Parathyroid adenoma (tissue), 2 donors: ENCODE data around the gene CDH11.

Experiments
- H2AFZ ChIP-seq: fragments of 300-600 bp; sonication (generic); one replicate; pipeline ENCODE4 v1.7.0; 2017; ENCODE audit warnings: antibody characterized with exemption, mild to moderate bottlenecking
- H3K27ac ChIP-seq: fragments of 300-600 bp; sonication (generic); one replicate; pipeline ENCODE4 v1.7.0; 2017
- H3K27me3 ChIP-seq: fragments of 300-600 bp; sonication (generic); one replicate; pipeline ENCODE4 v1.7.0; 2017; ENCODE audit warnings: low read length; ENCODE audit not compliant: control insufficient read depth, insufficient read depth
- H3K36me3 ChIP-seq: fragments of 300-600 bp; sonication (generic); one replicate; pipeline ENCODE4 v1.7.0; 2017; ENCODE audit warnings: low read length; ENCODE audit not compliant: control insufficient read depth, insufficient read depth
- H3K4me1 ChIP-seq: fragments of 300-600 bp; sonication (generic); one replicate; pipeline ENCODE4 v1.7.0; 2017; ENCODE audit warnings: control low read depth
- H3K4me2 ChIP-seq: fragments of 300-600 bp; sonication (generic); one replicate; pipeline ENCODE4 v1.7.0; 2017; ENCODE audit warnings: low read length
- H3K4me3 ChIP-seq: fragments of 300-600 bp; sonication (generic); one replicate; pipeline ENCODE4 v1.7.0; 2017; ENCODE audit warnings: low read depth, low read length
- H3K79me2 ChIP-seq: fragments of 300-600 bp; sonication (generic); one replicate; pipeline ENCODE4 v1.7.0; 2017; ENCODE audit warnings: control low read depth
- H3K9ac ChIP-seq: fragments of 300-600 bp; sonication (generic); one replicate; pipeline ENCODE4 v1.7.0; 2017; ENCODE audit warnings: mild to moderate bottlenecking
- H3K9me3 ChIP-seq: fragments of 300-600 bp; sonication (generic); one replicate; pipeline ENCODE4 v1.7.0; 2017; ENCODE audit warnings: low read length; ENCODE audit not compliant: control insufficient read depth
- CTCF ChIP-seq: fragments of 300-600 bp; sonication (generic); IDR thresholded peaks from one replicate; pipeline ENCODE4 v1.7.0; 2017; ENCODE audit warnings: antibody characterized with exemption, mild to moderate bottlenecking
- donor health status: primary hyperparathyroidism.

CDH11 gene

GRCh38 chr16:65121870-65122723 lies at the start of gene CDH11:
TSS of gene CDH11 (minus strand) at chr16:65122063. CDS start at chr16:65004869, 117,194 bp downstream.
- Histone ChIP-seq H3K4me3 (peak within 1 kb of the TSS; percentile 68), H3K36me3 (no peaks in the 10 kb centered on the region), H3K79me2 (no peaks in the 10 kb centered on the region), H2AFZ (peak within 1 kb of the TSS; percentile 68), H3K4me2 (peak within 1 kb of the TSS; percentile 92), H3K9ac (no peak within 1 kb of the TSS), H3K9me3 (no peaks in the 10 kb centered on the region), H3K4me1 (no peaks in the 10 kb centered on the region), H3K27ac (peak within 1 kb of the TSS; percentile 64), H3K27me3 (no peaks in the 10 kb centered on the region)
- TF ChIP-seq CTCF, result no peak

- Histone ChIP-seq H3K4me2 (no peak overlapping the region), H3K79me2 (no peaks in the 10 kb centered on the region), H3K9me3 (no peaks in the 10 kb centered on the region), H3K4me1 (no peaks in the 10 kb centered on the region), H3K27ac (no peak overlapping the region), H3K27me3 (no peaks in the 10 kb centered on the region), H3K9ac (no peak overlapping the region), H3K4me3 (no peak overlapping the region), H3K36me3 (no peaks in the 10 kb centered on the region), H2AFZ (no peak overlapping the region)
- TF ChIP-seq CTCF, result no peak
Observed at GRCh38 chr16:65154321-65154720, 32.5 kb upstream of the CDH11 start.

GRCh38 chr16:65153365-65154105 lies 31.7 kb upstream of the CDH11 start:
- no peak overlapping the region for H3K4me2 ChIP-seq
- H3K4me3 ChIP-seq, result no peak overlapping the region
- no peaks in the 10 kb centered on the region for H3K9me3 ChIP-seq
- no peak overlapping the region for H2AFZ ChIP-seq
- H3K79me2 ChIP-seq, result no peaks in the 10 kb centered on the region
- TF ChIP-seq CTCF, result no peak
- H3K36me3 ChIP-seq, result no peaks in the 10 kb centered on the region
- H3K4me1 ChIP-seq, result no peaks in the 10 kb centered on the region
- H3K27me3 ChIP-seq, result no peaks in the 10 kb centered on the region
- no peak overlapping the region for H3K9ac ChIP-seq
- no peak overlapping the region for H3K27ac ChIP-seq

GRCh38 chr16:65148804-65149203 lies 26.9 kb upstream of the CDH11 start:
- no peak overlapping the region for H3K4me2 ChIP-seq
- no peak overlapping the region for H3K27ac ChIP-seq
- H3K4me3 ChIP-seq, result no peak overlapping the region
- H3K79me2 ChIP-seq, result no peaks in the 10 kb centered on the region
- no peak overlapping the region for H2AFZ ChIP-seq
- H3K27me3 ChIP-seq, result no peaks in the 10 kb centered on the region
- H3K4me1 ChIP-seq, result no peaks in the 10 kb centered on the region
- H3K9me3 ChIP-seq, result no peaks in the 10 kb centered on the region
- H3K36me3 ChIP-seq, result no peaks in the 10 kb centered on the region
- TF ChIP-seq CTCF, result no peak
- no peak overlapping the region for H3K9ac ChIP-seq
